Raji (cell line): Measurements from ENCODE around the gene JAG1.

Experiments used
- POLR2A ChIP-seq: IDR thresholded peaks from 2 replicates; pipeline ENCODE4 v1.6.1; 2011; ENCODE audit warnings: low read depth, low read length, control low read depth; ENCODE audit not compliant: insufficient read depth

Gene JAG1

GRCh38 chr20:10605547-10606195 is 68.1 kb downstream of the JAG1 start:
- TF ChIP-seq POLR2A = no peak

GRCh38 chr20:10604865-10605440 is 68.8 kb downstream of the JAG1 start:
- no peak for TF ChIP-seq POLR2A

- no peak for TF ChIP-seq POLR2A
Observed at GRCh38 chr20:10603971-10604864, 69.6 kb downstream of the JAG1 start.

- TF ChIP-seq POLR2A = no peak
Observed at GRCh38 chr20:10603378-10603777, 70.4 kb downstream of the JAG1 start.

GRCh38 chr20:10602221-10602871 is 71.5 kb downstream of the JAG1 start:
- no peak for TF ChIP-seq POLR2A

- TF ChIP-seq POLR2A = no peak
Observed at GRCh38 chr20:10597637-10598036, 76.2 kb downstream of the JAG1 start.

- TF ChIP-seq POLR2A = no peak
Observed at GRCh38 chr20:10596710-10597121, 77.1 kb downstream of the JAG1 start.

- no peak for TF ChIP-seq POLR2A
Observed at GRCh38 chr20:10595985-10596384, 77.8 kb downstream of the JAG1 start.

- TF ChIP-seq POLR2A = no peak
Observed at GRCh38 chr20:10595266-10595665, 78.5 kb downstream of the JAG1 start.

GRCh38 chr20:10594296-10594868 is 79.4 kb downstream of the JAG1 start:
- TF ChIP-seq POLR2A = no peak

GRCh38 chr20:10591946-10592521 is 81.8 kb downstream of the JAG1 start:
- no peak for TF ChIP-seq POLR2A

- TF ChIP-seq POLR2A = no peak
Observed at GRCh38 chr20:10590950-10591671, 82.7 kb downstream of the JAG1 start.
